Activated B cell treated with CpG ODN at 0.5 μM for 24 hours (primary cell): ENCODE measurements around the gene KIR3DL3. TPM values are rescaled to one million over a fixed set of nuclear protein-coding genes. Genes with fewer than 3 reads are reported as not detected.
"Not testable (repeated sequence)": the region's sequence is repeated elsewhere in the genome, so short reads cannot be mapped to it uniquely, and the experiment has no call there.

Source experiments
- ATAC-seq: fragments of 200-7000 bp; cut with Tn5 transposase; one replicate; pipeline ENCODE4 v1.10.0; 2021; ENCODE audit warnings: low read depth, mild to moderate bottlenecking, moderate library complexity
- CTCF ChIA-PET: fragments of 350-600 bp; sonication (Branson Sonifier 250); formaldehyde crosslinking; loops from one replicate; lab custom pipeline; 2021; ENCODE audit warnings: antibody characterized with exemption; lab: Charles Lee
- POLR2A ChIA-PET: fragments of 350-600 bp; sonication (Branson Sonifier 250); formaldehyde crosslinking; loops from one replicate; lab custom pipeline; 2021; ENCODE audit warnings: antibody characterized with exemption; lab: Charles Lee
- DNase-seq: peaks from one replicate; pipeline ENCODE4 v3.0.0; 2022
- H3K27ac Mint-ChIP-seq: one replicate; pipeline ENCODE4 v1.8.0; 2020; ENCODE audit warnings: mixed read lengths
- H3K27me3 Mint-ChIP-seq: one replicate; pipeline ENCODE4 v1.8.0; 2021; ENCODE audit warnings: mixed read lengths
- H3K36me3 Mint-ChIP-seq: one replicate; pipeline ENCODE4 v1.8.0; 2021; ENCODE audit warnings: low read depth, mixed read lengths
- H3K4me1 Mint-ChIP-seq: one replicate; pipeline ENCODE4 v1.8.0; 2021; ENCODE audit warnings: mixed read lengths
- H3K4me3 Mint-ChIP-seq: one replicate; pipeline ENCODE4 v1.8.0; 2020; ENCODE audit warnings: mild to moderate bottlenecking, mixed read lengths
- H3K9me3 Mint-ChIP-seq: one replicate; pipeline ENCODE4 v1.8.0; 2020; ENCODE audit warnings: mixed read lengths
- CTCF ChIP-seq: fragments of 200-600 bp; IDR thresholded peaks from one replicate; pipeline ENCODE4 v1.8.0; 2022; ENCODE audit warnings: antibody characterized with exemption, mild to moderate bottlenecking
- intact Hi-C: fragments of 100-400 bp; cut with micrococcal nuclease; formaldehyde crosslinking; loops from one replicate; pipeline ENCODE4 v1.15.1; 2024
- total RNA-seq: library from RNA; stranded (reverse); gene quantifications from 2 replicates; pipeline ENCODE4 v1.2.3, GENCODE V29; 2022

KIR3DL3 gene
- total RNA-seq, 1 donor from 2014 or later = not detected

- no peak for DNase-seq
- ChIA-PET POLR2A (no interaction called here), CTCF (no interaction called here)
- peaks cover 4% of the 10 kb centered on the region for H3K9me3 Mint-ChIP-seq
- no peak for ATAC-seq
- no peak for TF ChIP-seq CTCF
- no peaks in the 10 kb centered on the region for H3K36me3 Mint-ChIP-seq
- H3K27ac Mint-ChIP-seq = no peak overlapping the region
- intact Hi-C loops = no loop called here
- peaks cover 36% of the 10 kb centered on the region for H3K27me3 Mint-ChIP-seq
- H3K4me1 Mint-ChIP-seq = peaks cover under 1% of the 10 kb centered on the region
- no peak overlapping the region for H3K4me3 Mint-ChIP-seq
Measured at GRCh38 chr19:54696766-54697165, 27.5 kb upstream of the KIR3DL3 start.

GRCh38 chr19:54697716-54698115 lies 26.5 kb upstream of the KIR3DL3 start:
- H3K4me1 Mint-ChIP-seq, H3K27ac Mint-ChIP-seq, ATAC-seq, DNase-seq, intact Hi-C loops, H3K9me3 Mint-ChIP-seq, H3K4me3 Mint-ChIP-seq, CTCF ChIA-PET, H3K36me3 Mint-ChIP-seq: not testable (repeated sequence)
- H3K27me3 Mint-ChIP-seq = peaks cover 30% of the 10 kb centered on the region
- POLR2A ChIA-PET = interaction anchor here (0.7 kb wide), 1 partner anchor 18 kb away, joined by 3 read pairs; no protein-coding TSS in a partner anchor

GRCh38 chr19:54704928-54705327 lies 19.3 kb upstream of the KIR3DL3 start:
- Mint-ChIP-seq H3K27ac (no peak overlapping the region), H3K4me3 (no peak overlapping the region), H3K27me3 (peaks cover 17% of the 10 kb centered on the region), H3K9me3 (no peaks in the 10 kb centered on the region), H3K4me1 (no peaks in the 10 kb centered on the region), H3K36me3 (no peaks in the 10 kb centered on the region)
- intact Hi-C loops = no loop called here
- no peak for TF ChIP-seq CTCF
- POLR2A ChIA-PET = no interaction called here
- ATAC-seq (no peak), DNase-seq (no peak)
- CTCF ChIA-PET = no interaction called here

GRCh38 chr19:54707962-54708361 lies 16.3 kb upstream of the KIR3DL3 start:
- H3K4me3 Mint-ChIP-seq = no peak overlapping the region
- no peaks in the 10 kb centered on the region for H3K36me3 Mint-ChIP-seq
- no peak overlapping the region for H3K27ac Mint-ChIP-seq
- ChIA-PET CTCF (no interaction called here), POLR2A (no interaction called here)
- H3K4me1 Mint-ChIP-seq = peaks cover 4% of the 10 kb centered on the region
- no peak for ATAC-seq
- intact Hi-C loops = no loop called here
- peaks cover 14% of the 10 kb centered on the region for H3K27me3 Mint-ChIP-seq
- no peaks in the 10 kb centered on the region for H3K9me3 Mint-ChIP-seq
- no peak for TF ChIP-seq CTCF
- DNase-seq = no peak

GRCh38 chr19:54708781-54709180 lies 15.5 kb upstream of the KIR3DL3 start:
- Mint-ChIP-seq H3K27me3 (peaks cover 20% of the 10 kb centered on the region), H3K4me3 (no peak overlapping the region), H3K9me3 (no peaks in the 10 kb centered on the region), H3K36me3 (no peaks in the 10 kb centered on the region), H3K27ac (no peak overlapping the region), H3K4me1 (peaks cover 4% of the 10 kb centered on the region)
- ATAC-seq (no peak), DNase-seq (no peak)
- intact Hi-C loops = no loop called here
- CTCF ChIA-PET = no interaction called here
- POLR2A ChIA-PET = no interaction called here
- no peak for TF ChIP-seq CTCF
